Smooth muscle cell (in vitro differentiated cells): ENCODE measurements around the gene PTGFR. TPM values are rescaled to one million over a fixed set of nuclear protein-coding genes. Genes with fewer than 3 reads are reported as not detected.

Experiments used
- DNase-seq: peaks from one replicate; lab custom pipeline; 2025; ENCODE audit not compliant: unreplicated experiment; lab: John Stamatoyannopoulos, UW
- H2AFZ ChIP-seq: fragments of 200-600 bp; sonication (generic); 2 replicates; pipeline ENCODE4 v1.6.0; 2016; ENCODE audit warnings: antibody characterized with exemption, low read depth, mild to moderate bottlenecking
- H3F3A ChIP-seq: fragments of 200-600 bp; sonication (generic); 2 replicates; pipeline ENCODE4 v1.6.0; 2017; ENCODE audit warnings: antibody characterized with exemption, low read depth
- H3K27ac ChIP-seq: fragments of 200-600 bp; sonication (generic); 2 replicates; pipeline ENCODE4 v1.5.1; 2016; ENCODE audit warnings: low read depth, mild to moderate bottlenecking
- H3K27me3 ChIP-seq: fragments of 200-600 bp; sonication (generic); 2 replicates; pipeline ENCODE4 v1.6.1; 2016; ENCODE audit warnings: low read depth, mild to moderate bottlenecking
- H3K36me3 ChIP-seq: fragments of 200-600 bp; sonication (generic); 2 replicates; pipeline ENCODE4 v1.5.1; 2016; ENCODE audit warnings: low read depth
- H3K4me1 ChIP-seq: fragments of 200-600 bp; sonication (generic); 2 replicates; pipeline ENCODE4 v1.5.1; 2016; ENCODE audit warnings: low read depth
- H3K4me2 ChIP-seq: fragments of 200-600 bp; sonication (generic); 2 replicates; pipeline ENCODE4 v1.6.0; 2016; ENCODE audit warnings: mild to moderate bottlenecking
- H3K4me3 ChIP-seq: fragments of 200-600 bp; sonication (generic); 2 replicates; pipeline ENCODE4 v1.5.1; 2016; ENCODE audit warnings: mild to moderate bottlenecking
- H3K79me2 ChIP-seq: fragments of 200-600 bp; sonication (generic); 2 replicates; pipeline ENCODE4 v1.6.0; 2016; ENCODE audit warnings: low read depth, mild to moderate bottlenecking
- H3K9ac ChIP-seq: fragments of 200-600 bp; sonication (generic); 2 replicates; pipeline ENCODE4 v1.6.0; 2016; ENCODE audit warnings: low read depth
- H3K9me3 ChIP-seq: fragments of 200-600 bp; sonication (generic); replicated peaks from 2 replicates; pipeline ENCODE4 v1.5.1; 2016; ENCODE audit warnings: low read depth
- H4K20me1 ChIP-seq: fragments of 200-600 bp; sonication (generic); 2 replicates; pipeline ENCODE4 v1.6.0; 2016; ENCODE audit warnings: low read depth
- WGBS: methylation state at CpG from one replicate; pipeline ENCODE4 v1.1.7; 2016; ENCODE audit warnings: low lambda C conversion rate; 5-methylcytosine and 5-hydroxymethylcytosine counted together
- polyA plus RNA-seq: library from polyadenylated mRNA; unstranded; fragments of >200 nt; fragmentation: Nextera tagmentation; extraction: Ambion mirVana; gene quantifications from 2 replicates; pipeline ENCODE4 v1.2.1, GENCODE V29; 2016
- total RNA-seq: library from RNA; depleted of rRNA; stranded (reverse); fragments of >200 nt; gene quantifications from 2 replicates; pipeline ENCODE4 v1.2.3, GENCODE V29; 2014
- TF ChIP-seq, protein P1 (sequence below): fragments of 200-600 bp; sonication (generic); IDR thresholded peaks from 2 replicates; pipeline ENCODE4 v1.5.1; 2017; ENCODE audit warnings: borderline replicate concordance, mild to moderate bottlenecking, antibody characterized with exemption; ENCODE audit not compliant: insufficient read depth, poor library complexity, severe bottlenecking

Gene PTGFR
- total and polyA plus RNA-seq, 2 experiments from 2014 or later: 3.0 to 6.8 TPM

DNA sequence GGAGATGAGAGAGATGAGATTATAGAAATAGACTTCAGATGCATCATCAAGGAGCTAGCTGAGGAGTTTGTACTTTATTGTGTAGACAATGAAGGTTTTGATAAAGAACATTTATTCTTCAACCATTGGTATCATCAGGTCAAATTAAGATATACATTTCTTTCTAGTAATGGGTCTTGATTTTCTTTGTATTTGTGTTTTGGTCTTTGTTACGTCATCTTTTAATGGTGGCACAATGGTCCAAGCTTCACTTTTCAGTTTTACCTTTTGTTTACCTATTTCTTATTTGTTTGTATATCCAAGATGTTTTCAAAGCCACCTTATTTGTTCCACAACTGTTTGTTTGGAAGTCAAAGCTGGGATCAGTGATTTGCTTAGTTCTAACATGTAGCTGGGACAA is 44.5 kb downstream of the PTGFR start:
- no peaks in the 10 kb centered on the region for H3K4me1 ChIP-seq
- no peaks in the 10 kb centered on the region for H3K27me3 ChIP-seq
- 75% methylated on average over 1 of the region's 1 CpG for WGBS
- H3F3A ChIP-seq: no peaks in the 10 kb centered on the region
- no peak overlapping the region for H2AFZ ChIP-seq
- no peak overlapping the region for H3K9ac ChIP-seq
- no peak for DNase-seq
- no peaks in the 10 kb centered on the region for H3K9me3 ChIP-seq
- no peak overlapping the region for H3K4me3 ChIP-seq
- H3K36me3 ChIP-seq: no peaks in the 10 kb centered on the region
- H4K20me1 ChIP-seq: no peaks in the 10 kb centered on the region
- no peak overlapping the region for H3K4me2 ChIP-seq
- H3K79me2 ChIP-seq: no peaks in the 10 kb centered on the region
- no peak overlapping the region for H3K27ac ChIP-seq
- TF ChIP-seq, protein P1, sequence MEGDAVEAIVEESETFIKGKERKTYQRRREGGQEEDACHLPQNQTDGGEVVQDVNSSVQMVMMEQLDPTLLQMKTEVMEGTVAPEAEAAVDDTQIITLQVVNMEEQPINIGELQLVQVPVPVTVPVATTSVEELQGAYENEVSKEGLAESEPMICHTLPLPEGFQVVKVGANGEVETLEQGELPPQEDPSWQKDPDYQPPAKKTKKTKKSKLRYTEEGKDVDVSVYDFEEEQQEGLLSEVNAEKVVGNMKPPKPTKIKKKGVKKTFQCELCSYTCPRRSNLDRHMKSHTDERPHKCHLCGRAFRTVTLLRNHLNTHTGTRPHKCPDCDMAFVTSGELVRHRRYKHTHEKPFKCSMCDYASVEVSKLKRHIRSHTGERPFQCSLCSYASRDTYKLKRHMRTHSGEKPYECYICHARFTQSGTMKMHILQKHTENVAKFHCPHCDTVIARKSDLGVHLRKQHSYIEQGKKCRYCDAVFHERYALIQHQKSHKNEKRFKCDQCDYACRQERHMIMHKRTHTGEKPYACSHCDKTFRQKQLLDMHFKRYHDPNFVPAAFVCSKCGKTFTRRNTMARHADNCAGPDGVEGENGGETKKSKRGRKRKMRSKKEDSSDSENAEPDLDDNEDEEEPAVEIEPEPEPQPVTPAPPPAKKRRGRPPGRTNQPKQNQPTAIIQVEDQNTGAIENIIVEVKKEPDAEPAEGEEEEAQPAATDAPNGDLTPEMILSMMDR: no peak

DNA sequence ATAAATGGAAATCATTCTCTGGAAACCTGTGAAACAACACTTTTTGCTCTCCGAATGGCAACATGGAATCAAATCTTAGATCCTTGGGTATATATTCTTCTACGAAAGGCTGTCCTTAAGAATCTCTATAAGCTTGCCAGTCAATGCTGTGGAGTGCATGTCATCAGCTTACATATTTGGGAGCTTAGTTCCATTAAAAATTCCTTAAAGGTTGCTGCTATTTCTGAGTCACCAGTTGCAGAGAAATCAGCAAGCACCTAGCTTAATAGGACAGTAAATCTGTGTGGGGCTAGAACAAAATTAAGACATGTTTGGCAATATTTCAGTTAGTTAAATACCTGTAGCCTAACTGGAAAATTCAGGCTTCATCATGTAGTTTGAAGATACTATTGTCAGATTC is 45.7 kb downstream of the PTGFR start:
- Histone ChIP-seq H3K36me3 (no peaks in the 10 kb centered on the region), H3K27me3 (no peaks in the 10 kb centered on the region), H4K20me1 (no peaks in the 10 kb centered on the region), H3K9me3 (no peaks in the 10 kb centered on the region), H3F3A (no peaks in the 10 kb centered on the region), H3K4me2 (no peak overlapping the region), H3K79me2 (no peaks in the 10 kb centered on the region), H3K4me3 (no peak overlapping the region), H2AFZ (no peak overlapping the region), H3K4me1 (no peaks in the 10 kb centered on the region), H3K9ac (no peak overlapping the region), H3K27ac (no peak overlapping the region)
- TF ChIP-seq, protein P1: no peak
- DNase-seq: no peak
- 91% methylated on average over 2 of the region's 2 CpGs for WGBS

DNA sequence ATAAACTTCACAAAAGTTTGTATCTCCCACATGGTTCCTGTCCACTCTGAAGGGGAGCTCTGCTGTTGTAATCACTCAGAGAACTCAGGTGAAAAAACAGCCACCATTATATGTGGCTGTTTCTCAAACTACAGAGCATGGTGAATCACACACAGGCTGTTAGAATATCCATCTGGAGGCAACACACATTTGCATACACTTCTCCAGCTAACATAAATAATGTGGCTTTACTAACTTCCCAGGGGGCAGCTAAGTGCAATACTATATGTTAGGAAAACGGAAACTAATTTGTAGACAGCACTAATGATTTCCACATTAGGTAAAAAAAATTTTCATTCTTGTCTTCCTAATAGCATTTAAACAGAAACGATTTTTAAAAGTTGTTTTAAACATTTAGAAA is 49.3 kb downstream of the PTGFR start:
- no peak for DNase-seq
- TF ChIP-seq, protein P1: no peak

DNA sequence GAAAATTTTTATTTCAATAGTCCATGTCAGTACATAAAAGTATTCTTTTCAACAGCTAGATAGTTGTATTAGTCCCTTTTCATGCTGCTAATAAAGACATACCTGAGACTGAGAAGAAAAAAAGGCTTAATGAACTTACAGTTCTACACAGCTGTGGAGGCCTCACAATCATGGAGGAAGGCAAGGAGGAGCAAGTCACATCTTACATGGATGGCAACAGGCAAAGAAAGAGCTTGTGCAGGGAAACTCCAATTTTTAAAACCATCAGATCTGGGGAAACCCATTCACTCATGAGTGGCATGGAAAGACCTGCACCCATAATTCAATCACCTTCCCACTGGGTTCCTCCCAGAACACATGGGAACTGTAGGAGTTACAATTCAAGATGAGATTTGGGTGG is 50.7 kb downstream of the PTGFR start:
- no peak for DNase-seq
- Histone ChIP-seq H3K27ac (no peak overlapping the region), H3K9me3 (no peaks in the 10 kb centered on the region), H3K4me1 (no peaks in the 10 kb centered on the region), H3K27me3 (no peaks in the 10 kb centered on the region), H2AFZ (no peak overlapping the region), H3F3A (no peaks in the 10 kb centered on the region), H3K4me3 (no peak overlapping the region), H3K36me3 (no peaks in the 10 kb centered on the region), H3K79me2 (no peaks in the 10 kb centered on the region), H3K9ac (no peak overlapping the region), H3K4me2 (no peak overlapping the region), H4K20me1 (no peaks in the 10 kb centered on the region)
- TF ChIP-seq, protein P1: no peak

More for the DNA sequence above, 49.3 kb downstream of the PTGFR start:
- Histone ChIP-seq H3K4me3 (no peak overlapping the region), H3K79me2 (no peaks in the 10 kb centered on the region), H3K9me3 (no peaks in the 10 kb centered on the region), H3K36me3 (no peaks in the 10 kb centered on the region), H3K4me2 (no peak overlapping the region), H2AFZ (no peak overlapping the region), H3F3A (no peaks in the 10 kb centered on the region), H3K27ac (no peak overlapping the region), H3K9ac (no peak overlapping the region), H3K4me1 (no peaks in the 10 kb centered on the region), H4K20me1 (no peaks in the 10 kb centered on the region), H3K27me3 (no peaks in the 10 kb centered on the region)
- WGBS: 66% methylated on average over 2 of the region's 2 CpGs
